CD4-positive, alpha-beta T cell treated with Interleukin-17A for 1 hour (primary cell): ENCODE results near the gene TGFBR1.

Experiments
- DNase-seq: peaks from one replicate; pipeline ENCODE4 v3.0.0-alpha.2; 2020

The TGFBR1 gene

DNA sequence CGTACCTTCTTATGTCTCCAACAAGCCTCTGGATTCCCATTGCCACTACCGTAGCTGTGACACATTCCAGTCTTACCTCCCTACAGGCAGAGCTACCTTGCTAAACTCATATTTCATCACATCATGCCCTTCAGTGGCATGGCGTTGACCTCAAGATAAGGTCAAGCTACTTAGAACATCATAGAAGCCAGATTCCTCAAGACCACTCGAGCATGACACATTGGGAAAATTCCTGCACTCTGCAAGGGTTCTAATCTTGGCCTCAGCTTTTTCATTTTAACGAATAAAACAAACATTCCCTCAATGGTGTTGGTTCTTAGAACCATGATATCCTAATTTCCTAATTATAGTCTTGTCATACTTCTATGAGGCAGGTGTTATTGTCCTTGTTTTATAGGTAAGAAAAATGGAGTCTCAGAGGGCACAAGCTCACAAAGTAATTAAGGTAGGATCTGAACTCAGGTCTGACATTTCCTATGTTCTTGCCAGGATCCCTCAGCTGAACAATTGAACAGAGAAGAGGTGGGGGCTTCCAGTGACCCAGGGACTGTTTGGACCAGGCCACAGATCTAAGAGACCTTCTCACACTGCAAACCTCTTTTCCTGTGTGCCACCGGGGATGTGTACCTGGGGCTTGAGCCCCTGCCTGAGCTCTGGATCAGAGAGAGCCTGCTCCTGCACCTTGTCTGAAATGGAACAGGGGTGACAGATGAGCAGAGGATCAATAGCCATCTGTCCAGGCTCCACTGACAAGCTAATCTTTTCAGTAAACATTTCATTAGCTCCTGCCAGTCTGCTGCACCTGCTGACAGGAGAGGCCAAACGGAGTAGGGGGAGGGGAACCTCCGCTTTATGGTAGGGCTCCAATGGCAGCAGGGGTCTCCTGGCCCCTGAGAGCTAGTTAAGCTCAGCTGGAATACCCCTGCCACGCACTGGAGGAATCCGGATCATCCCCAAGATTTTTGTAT, 67.5 kb downstream of the TGFBR1 start:
- no peak for DNase-seq

- DNase-seq: no peak
Measured at GRCh38 chr9:99173570-99174504, 68.9 kb downstream of the TGFBR1 start.

DNA sequence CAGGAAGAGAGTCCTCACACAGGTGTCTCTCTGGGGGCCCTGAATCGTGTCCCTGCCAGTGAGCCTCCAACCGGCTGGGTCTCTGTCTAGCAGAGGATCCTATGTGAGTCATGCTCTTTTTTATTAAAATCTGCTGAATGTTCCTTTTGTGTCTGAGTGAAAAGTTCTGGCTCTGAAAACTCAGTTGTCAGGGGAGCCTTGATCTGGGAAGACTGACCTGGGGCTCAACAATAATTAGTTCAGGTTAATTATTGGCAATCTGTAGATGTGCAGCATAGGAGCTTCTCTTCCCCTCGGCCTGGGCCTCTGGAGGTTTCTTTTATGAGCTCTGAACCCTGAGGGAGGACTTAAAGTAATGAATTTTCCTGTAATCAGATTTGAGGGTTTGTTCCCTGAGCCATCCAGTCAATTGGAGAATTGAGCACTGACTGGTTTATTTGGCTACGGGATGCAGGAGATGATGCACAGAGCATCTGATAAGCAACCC, 71.7 kb downstream of the TGFBR1 start:
- DNase-seq: no peak

- no peak for DNase-seq
Measured at GRCh38 chr9:99177576-99178366, 72.9 kb downstream of the TGFBR1 start.

GRCh38 chr9:99178912-99179872, 74.3 kb downstream of the TGFBR1 start:
- no peak for DNase-seq

GRCh38 chr9:99180199-99180598, 75.3 kb downstream of the TGFBR1 start:
- no peak for DNase-seq

- no peak for DNase-seq
Measured at GRCh38 chr9:99180662-99181061, 75.7 kb downstream of the TGFBR1 start.

GRCh38 chr9:99181206-99181605, 76.3 kb downstream of the TGFBR1 start:
- DNase-seq: no peak

GRCh38 chr9:99181621-99182020, 76.7 kb downstream of the TGFBR1 start:
- DNase-seq: peak; percentile 27

GRCh38 chr9:99182356-99182755, 77.4 kb downstream of the TGFBR1 start:
- DNase-seq: no peak

GRCh38 chr9:99183616-99184015, 78.7 kb downstream of the TGFBR1 start:
- DNase-seq: no peak

GRCh38 chr9:99184110-99184474, 79.2 kb downstream of the TGFBR1 start:
- DNase-seq: no peak

- DNase-seq: peak; percentile 78
Measured at GRCh38 chr9:99184475-99185347, 79.8 kb downstream of the TGFBR1 start.

DNA sequence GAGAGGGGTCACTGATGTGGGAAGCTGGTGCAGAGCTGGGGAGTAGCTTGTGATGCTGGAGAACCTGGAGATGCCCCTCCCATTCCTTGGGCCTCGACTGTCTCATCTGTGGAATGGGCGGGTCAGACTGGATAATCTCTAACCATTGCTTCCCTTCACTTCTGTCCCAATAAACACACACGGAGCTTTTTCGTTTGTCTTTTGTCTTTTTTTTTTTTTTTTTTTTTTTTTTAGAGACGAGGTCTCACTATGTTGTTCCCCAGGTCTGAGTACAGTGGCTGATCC, 80.4 kb downstream of the TGFBR1 start:
- no peak for DNase-seq

GRCh38 chr9:99185934-99186333, 81.0 kb downstream of the TGFBR1 start:
- DNase-seq: no peak

- no peak for DNase-seq
Measured at GRCh38 chr9:99187311-99187710, 82.4 kb downstream of the TGFBR1 start.

- no peak for DNase-seq
Measured at GRCh38 chr9:99189186-99189585, 84.3 kb downstream of the TGFBR1 start.

- DNase-seq: no peak
Measured at GRCh38 chr9:99189887-99190596, 85.1 kb downstream of the TGFBR1 start.

GRCh38 chr9:99190597-99191283, 85.8 kb downstream of the TGFBR1 start:
- no peak for DNase-seq
